K562 (cell line): ENCODE results near the gene AIDA. TPM values are rescaled to one million over a fixed set of nuclear protein-coding genes. Genes with fewer than 3 reads are reported as not detected.

ENCODE experiments used
- ETV6 ChIP-seq, 3 experiments: fragments of 150-350 bp in 1 of 3; sonication (generic) in 1 of 3; formaldehyde crosslinking in 1 of 3; IDR thresholded peaks; 2 replicates each; pipeline versions ENCODE4 v1.6.1 to v1.8.0; 2014 to 2022; ENCODE audit warnings: borderline replicate concordance in 2 of 3, low read depth in 2 of 3, antibody characterized with exemption in 1 of 3, low read length in 1 of 3, mild to moderate bottlenecking in 1 of 3, missing genetic modification reagents in 1 of 3
- GABPB2 ChIP-seq: fragments of 250-450 bp; sonication (Bioruptor Pico); conservative IDR thresholded peaks from 2 replicates; pipeline ENCODE4 v1.5.1; 2021; ENCODE audit warnings: mild to moderate bottlenecking
- GTF2A2 ChIP-seq: IDR thresholded peaks from 2 replicates; pipeline ENCODE4 v1.6.1; 2016; ENCODE audit warnings: mild to moderate bottlenecking, missing genetic modification characterization, missing compliant biosample characterization
- HNRNPLL ChIP-seq: fragments of 200-400 bp; formaldehyde crosslinking; IDR thresholded peaks from 2 replicates; pipeline ENCODE4 v1.6.1; 2017; ENCODE audit warnings: low read length, low read depth, mild to moderate bottlenecking; ENCODE audit not compliant: poor library complexity, severe bottlenecking
- JUN ChIP-seq, 2 experiments: sonication (generic) in 1 of 2; formaldehyde crosslinking in 1 of 2; IDR thresholded peaks; 2 replicates each; pipeline versions ENCODE4 v1.6.1 to v1.8.0; 2012 to 2022; ENCODE audit warnings: borderline replicate concordance in 2 of 2, mild to moderate bottlenecking in 2 of 2, improper control_type of control experiment in 1 of 2, low read depth in 1 of 2, low read length in 1 of 2, missing genetic modification reagents in 1 of 2
- KAT8 ChIP-seq: fragments of 450-650 bp; IDR thresholded peaks from 2 replicates; pipeline ENCODE4 v1.6.1; 2016; ENCODE audit warnings: low read depth, mild to moderate bottlenecking
- KHSRP ChIP-seq: fragments of 450-650 bp; IDR thresholded peaks from 2 replicates; pipeline ENCODE4 v1.6.1; 2017
- NFRKB ChIP-seq: fragments of 450-650 bp; IDR thresholded peaks from 2 replicates; pipeline ENCODE4 v1.6.1; 2016; ENCODE audit warnings: low read depth
- PHB ChIP-seq: fragments of 250-450 bp; sonication (Bioruptor Pico); IDR thresholded peaks from 2 replicates; pipeline ENCODE4 v1.5.0; 2021
- PHF8 ChIP-seq: fragments of 200-600 bp; sonication (generic); IDR thresholded peaks from 2 replicates; pipeline ENCODE4 v1.6.1; 2012; ENCODE audit warnings: mixed run types, mild to moderate bottlenecking, inconsistent platforms, low read length, moderate library complexity, borderline replicate concordance
- POLR2B ChIP-seq: fragments of 450-650 bp; IDR thresholded peaks from 2 replicates; pipeline ENCODE4 v1.6.1; 2018; ENCODE audit warnings: low read depth; ENCODE audit not compliant: partially characterized antibody
- RBM17 ChIP-seq: fragments of 200-400 bp; formaldehyde crosslinking; IDR thresholded peaks from 2 replicates; pipeline ENCODE4 v1.6.1; 2017; ENCODE audit warnings: low read depth, mild to moderate bottlenecking, low read length, borderline replicate concordance
- RFX1 ChIP-seq: fragments of 450-650 bp; IDR thresholded peaks from 2 replicates; pipeline ENCODE4 v1.6.1; 2016; ENCODE audit warnings: mild to moderate bottlenecking, moderate library complexity
- TRIM28 ChIP-seq: fragments of 450-650 bp; IDR thresholded peaks from 2 replicates; pipeline ENCODE4 v1.6.1; 2017
- ZNF121 ChIP-seq: sonication (generic); formaldehyde crosslinking; conservative IDR thresholded peaks from 2 replicates; pipeline ENCODE4 v1.8.0; 2022; ENCODE audit warnings: missing genetic modification reagents
- ZNF134 ChIP-seq: fragments of 250-450 bp; sonication (Bioruptor Pico); conservative IDR thresholded peaks from 2 replicates; pipeline ENCODE4 v1.4.0; 2020
- ZNF146 ChIP-seq: IDR thresholded peaks from one replicate; pipeline ENCODE4 v1.6.1; 2018; ENCODE audit warnings: missing compliant biosample characterization; ENCODE audit not compliant: unreplicated experiment
- ZNF184 ChIP-seq: sonication (generic); formaldehyde crosslinking; IDR thresholded peaks from 2 replicates; pipeline ENCODE4 v1.5.0; 2020; ENCODE audit warnings: missing genetic modification reagents
- ZNF436 ChIP-seq: fragments of 250-450, 450-650 bp; sonication (Bioruptor Pico); formaldehyde crosslinking; IDR thresholded peaks from 2 replicates; pipeline ENCODE4 v1.7.0; 2020; ENCODE audit warnings: mild to moderate bottlenecking
- ZNF584 ChIP-seq: fragments of 200-800 bp; sonication (Bioruptor generic); IDR thresholded peaks from 2 replicates; pipeline ENCODE4 v1.6.1; 2016; ENCODE audit warnings: low read depth, mild to moderate bottlenecking, missing genetic modification characterization, missing compliant biosample characterization
- ZNF717 ChIP-seq: fragments of 250-450 bp; sonication (Bioruptor Pico); IDR thresholded peaks from 2 replicates; pipeline ENCODE4 v1.5.0; 2021
- ZSCAN29 ChIP-seq: fragments of 450-650 bp; IDR thresholded peaks from 2 replicates; pipeline ENCODE4 v1.6.1; 2017
- polyA plus RNA-seq, 8 experiments: library from polyadenylated mRNA; depleted of rRNA in 4 of 8; stranded (reverse) in 5 of 8; unstranded in 3 of 8; fragments of >200 nt; fragmentation: Nextera tagmentation in 2 of 8; fragmentation: Illumina TruSeq in 1 of 8; extraction: Ambion mirVana in 2 of 8; extraction: Trizol in 1 of 8; gene quantifications; 2 replicates each; pipeline versions ENCODE4 v1.2.1 to v1.2.3, GENCODE V29; 2011 to 2014; ENCODE audit warnings: inconsistent platforms in 1 of 8, missing spikeins in 1 of 8
- total RNA-seq, 7 experiments: library from RNA; depleted of rRNA in 6 of 7; stranded (reverse); fragments of >200 nt in 6 of 7; fragmentation: Illumina TruSeq in 2 of 7; extraction: Trizol in 2 of 7; gene quantifications; 2 replicates each; pipeline versions ENCODE4 v1.2.1 to v1.2.3, GENCODE V29; 2011 to 2021; ENCODE audit warnings: low replicate concordance in 1 of 7
- TF ChIP-seq, protein P1 (sequence below): sonication (generic); formaldehyde crosslinking; IDR thresholded peaks from 2 replicates; pipeline ENCODE4 v1.4.0; 2020; ENCODE audit warnings: mild to moderate bottlenecking, missing genetic modification reagents
- TF ChIP-seq, protein P2 (sequence below): fragments of 250-450 bp; sonication (Bioruptor Pico); IDR thresholded peaks from 2 replicates; pipeline ENCODE4 v1.8.0; 2022; ENCODE audit warnings: inconsistent platforms, mild to moderate bottlenecking, moderate library complexity, borderline replicate concordance
- TF ChIP-seq, protein P3 (sequence below), 3 experiments: fragments of 200-800 bp in 1 of 3; sonication (Bioruptor generic) in 1 of 3; sonication (generic) in 1 of 3; formaldehyde crosslinking in 1 of 3; IDR thresholded peaks; 2 replicates each; pipeline versions ENCODE4 v1.6.1 to v1.8.0; 2016 to 2022; ENCODE audit warnings: mild to moderate bottlenecking in 2 of 3, missing compliant biosample characterization in 2 of 3, missing genetic modification characterization in 2 of 3, missing genetic modification reagents in 1 of 3

AIDA gene
- total and polyA plus RNA-seq, 9 of the 15 experiments (the other 6 are each of a cell fraction or from before 2014, with no cell fraction given): 18.2 to 77.9 (median 24.9) TPM

DNA sequence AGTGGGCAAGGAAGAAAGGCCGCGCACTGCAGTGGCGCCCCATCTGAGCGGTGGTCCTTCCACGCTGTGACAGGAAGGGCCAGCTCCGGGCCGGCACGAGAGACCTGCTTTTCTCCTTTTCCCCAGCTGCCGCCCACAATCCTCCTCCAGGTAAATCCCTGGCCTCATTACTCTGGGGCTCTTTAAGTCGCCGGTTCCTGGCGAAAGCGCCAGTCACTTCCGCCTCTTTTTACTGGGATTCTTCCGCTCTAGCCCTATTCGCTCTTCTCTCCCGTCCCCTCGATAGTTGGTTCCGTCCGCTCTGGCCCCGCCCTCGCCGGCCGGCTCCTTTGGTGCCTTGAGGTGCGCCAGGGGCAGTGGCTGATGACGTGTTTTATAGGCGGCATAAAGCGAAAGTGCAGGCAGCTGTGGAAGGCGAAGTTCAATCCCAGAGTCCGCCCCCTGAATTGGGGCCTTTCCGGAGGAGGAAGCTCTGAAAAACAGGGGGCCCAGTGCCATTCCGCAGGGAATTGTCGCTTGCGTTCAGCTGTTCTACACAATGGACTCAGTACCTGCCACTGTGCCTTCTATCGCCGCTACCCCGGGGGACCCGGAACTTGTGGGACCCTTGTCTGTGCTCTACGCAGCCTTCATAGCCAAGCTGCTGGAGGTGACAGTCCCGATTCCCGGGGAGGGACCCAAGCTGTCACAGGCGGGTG, 68.2 kb downstream of the AIDA start (continued):
- TF ChIP-seq, protein P1, sequence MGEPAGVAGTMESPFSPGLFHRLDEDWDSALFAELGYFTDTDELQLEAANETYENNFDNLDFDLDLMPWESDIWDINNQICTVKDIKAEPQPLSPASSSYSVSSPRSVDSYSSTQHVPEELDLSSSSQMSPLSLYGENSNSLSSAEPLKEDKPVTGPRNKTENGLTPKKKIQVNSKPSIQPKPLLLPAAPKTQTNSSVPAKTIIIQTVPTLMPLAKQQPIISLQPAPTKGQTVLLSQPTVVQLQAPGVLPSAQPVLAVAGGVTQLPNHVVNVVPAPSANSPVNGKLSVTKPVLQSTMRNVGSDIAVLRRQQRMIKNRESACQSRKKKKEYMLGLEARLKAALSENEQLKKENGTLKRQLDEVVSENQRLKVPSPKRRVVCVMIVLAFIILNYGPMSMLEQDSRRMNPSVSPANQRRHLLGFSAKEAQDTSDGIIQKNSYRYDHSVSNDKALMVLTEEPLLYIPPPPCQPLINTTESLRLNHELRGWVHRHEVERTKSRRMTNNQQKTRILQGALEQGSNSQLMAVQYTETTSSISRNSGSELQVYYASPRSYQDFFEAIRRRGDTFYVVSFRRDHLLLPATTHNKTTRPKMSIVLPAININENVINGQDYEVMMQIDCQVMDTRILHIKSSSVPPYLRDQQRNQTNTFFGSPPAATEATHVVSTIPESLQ (CRISPR knock-in tag): 0 out of 2 replicates have a peak, but pooled peaks have one; percentile 66
- peak; percentile 52; the same call in 1 of the 2 replicates for TF ChIP-seq GTF2A2
- peak; percentile 82 for TF ChIP-seq KHSRP
- peak; percentile 88 for TF ChIP-seq NFRKB
- no peak for TF ChIP-seq ZNF184
- no peak for TF ChIP-seq ZNF584 (CRISPR knock-in tag)
- peak; percentile 83 to 93; a peak in 3 of 4 replicates for TF ChIP-seq ETV6 (IDR thresholded peaks at IDR 0.05; ENCODE audit: borderline replicate concordance in 1 of 2, low read depth in 2 of 2, low read length in 1 of 2)
- no peak for TF ChIP-seq ETV6 (CRISPR knock-in tag; IDR thresholded peaks at IDR 0.05; ENCODE audit: borderline replicate concordance)
- peak; percentile 98 for TF ChIP-seq PHF8
- TF ChIP-seq KAT8: no peak
- peak; percentile 86 for TF ChIP-seq HNRNPLL
- no peak for TF ChIP-seq ZNF436
- TF ChIP-seq RFX1: no peak
- no peak for TF ChIP-seq RBM17
- no peak for TF ChIP-seq ZSCAN29
- TF ChIP-seq POLR2B: peak; percentile 93
- no peak for TF ChIP-seq ZNF717 (CRISPR knock-in tag)
- TF ChIP-seq ZNF134 (CRISPR knock-in tag): no peak
- TF ChIP-seq, protein P2, sequence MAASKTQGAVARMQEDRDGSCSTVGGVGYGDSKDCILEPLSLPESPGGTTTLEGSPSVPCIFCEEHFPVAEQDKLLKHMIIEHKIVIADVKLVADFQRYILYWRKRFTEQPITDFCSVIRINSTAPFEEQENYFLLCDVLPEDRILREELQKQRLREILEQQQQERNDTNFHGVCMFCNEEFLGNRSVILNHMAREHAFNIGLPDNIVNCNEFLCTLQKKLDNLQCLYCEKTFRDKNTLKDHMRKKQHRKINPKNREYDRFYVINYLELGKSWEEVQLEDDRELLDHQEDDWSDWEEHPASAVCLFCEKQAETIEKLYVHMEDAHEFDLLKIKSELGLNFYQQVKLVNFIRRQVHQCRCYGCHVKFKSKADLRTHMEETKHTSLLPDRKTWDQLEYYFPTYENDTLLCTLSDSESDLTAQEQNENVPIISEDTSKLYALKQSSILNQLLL (CRISPR knock-in tag): no peak
- TF ChIP-seq GABPB2: no peak
- TF ChIP-seq ZNF121 (CRISPR knock-in tag): no peak
- TF ChIP-seq ZNF146 (CRISPR knock-in tag): no peak
- TF ChIP-seq JUN (IDR thresholded peaks at IDR 0.05; ENCODE audit: borderline replicate concordance, low read depth, low read length): peak; percentile 57; the same call in 1 of the 2 replicates
- no peak for TF ChIP-seq JUN (CRISPR knock-in tag; IDR thresholded peaks at IDR 0.05; ENCODE audit: borderline replicate concordance)
- no peak for TF ChIP-seq PHB (CRISPR knock-in tag)
- peak; percentile 55; the same call in 1 of the 2 replicates for TF ChIP-seq TRIM28
- TF ChIP-seq, protein P3, sequence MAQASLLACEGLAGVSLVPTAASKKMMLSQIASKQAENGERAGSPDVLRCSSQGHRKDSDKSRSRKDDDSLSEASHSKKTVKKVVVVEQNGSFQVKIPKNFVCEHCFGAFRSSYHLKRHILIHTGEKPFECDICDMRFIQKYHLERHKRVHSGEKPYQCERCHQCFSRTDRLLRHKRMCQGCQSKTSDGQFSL (CRISPR knock-in tag; IDR thresholded peaks at IDR 0.05): 0 out of 2 replicates have a peak, but pooled peaks have one; percentile 50
- TF ChIP-seq, protein P3 (tag; IDR thresholded peaks at IDR 0.05): no peak
